Mesendoderm (in vitro differentiated cells): Measurements from ENCODE around the gene COQ8B.
"Not testable (repeated sequence)": the region's sequence is repeated elsewhere in the genome, so short reads cannot be mapped to it uniquely, and the experiment has no call there.

ENCODE experiments used
- DNase-seq: peaks from one replicate; pipeline ENCODE4 v3.0.0; 2013
- H2AK5ac ChIP-seq: 2 replicates; pipeline ENCODE4 v1.6.1; 2013; ENCODE audit warnings: low read length, inconsistent platforms
- H2BK120ac ChIP-seq: 2 replicates; pipeline ENCODE4 v1.6.1; 2013; ENCODE audit warnings: low read depth, mild to moderate bottlenecking, low read length, moderate library complexity, mixed read lengths
- H2BK15ac ChIP-seq: replicated peaks from 2 replicates; pipeline ENCODE4 v1.6.1; 2013; ENCODE audit warnings: low read depth, mild to moderate bottlenecking, moderate library complexity
- H2BK5ac ChIP-seq: 2 replicates; pipeline ENCODE4 v1.6.1; 2013; ENCODE audit warnings: low read length, inconsistent platforms
- H3K18ac ChIP-seq: 2 replicates; pipeline ENCODE4 v1.6.1; 2013; ENCODE audit warnings: mild to moderate bottlenecking, low read length, mixed read lengths
- H3K23ac ChIP-seq: one replicate; pipeline ENCODE4 v1.6.1; 2013; ENCODE audit warnings: low read length
- H3K27ac ChIP-seq: 2 replicates; pipeline ENCODE4 v1.5.1; 2013; ENCODE audit warnings: low read depth, mild to moderate bottlenecking, inconsistent platforms, low read length, moderate library complexity
- H3K27me3 ChIP-seq: 2 replicates; pipeline ENCODE4 v1.6.1; 2013; ENCODE audit warnings: low read length, control low read depth, mild to moderate bottlenecking, inconsistent platforms; ENCODE audit not compliant: insufficient read depth, poor library complexity
- H3K36me3 ChIP-seq: 2 replicates; pipeline ENCODE4 v1.6.1; 2013; ENCODE audit warnings: low read length, inconsistent platforms; ENCODE audit not compliant: control insufficient read depth, insufficient read depth
- H3K4ac ChIP-seq: one replicate; pipeline ENCODE4 v1.6.1; 2013; ENCODE audit warnings: low read depth, mild to moderate bottlenecking, low read length, moderate library complexity
- H3K4me1 ChIP-seq: 2 replicates; pipeline ENCODE4 v1.6.1; 2013; ENCODE audit warnings: low read depth, low read length, inconsistent platforms; ENCODE audit not compliant: control insufficient read depth
- H3K4me2 ChIP-seq: 2 replicates; pipeline ENCODE4 v1.6.1; 2013; ENCODE audit warnings: low read length
- H3K4me3 ChIP-seq: 2 replicates; pipeline ENCODE4 v1.5.1; 2013; ENCODE audit warnings: mild to moderate bottlenecking, low read length
- H3K56ac ChIP-seq: one replicate; pipeline ENCODE4 v1.6.1; 2013; ENCODE audit warnings: low read length
- H3K79me1 ChIP-seq: 2 replicates; pipeline ENCODE4 v1.6.1; 2013; ENCODE audit warnings: low read length, inconsistent platforms
- H3K79me2 ChIP-seq: 2 replicates; pipeline ENCODE4 v1.6.1; 2013; ENCODE audit warnings: mild to moderate bottlenecking, low read length; ENCODE audit not compliant: control insufficient read depth, insufficient read depth
- H3K9ac ChIP-seq: 2 replicates; pipeline ENCODE4 v1.6.1; 2013; ENCODE audit warnings: low read length, inconsistent platforms
- H4K5ac ChIP-seq: one replicate; pipeline ENCODE4 v1.6.1; 2013; ENCODE audit warnings: low read length
- H4K8ac ChIP-seq: one replicate; pipeline ENCODE4 v1.6.1; 2013; ENCODE audit warnings: low read depth, mild to moderate bottlenecking, control low read depth, low read length, moderate library complexity
- WGBS: extraction: QIAGEN DNeasy Blood & Tissue Kit; methylation state at CpG from one replicate; pipeline ENCODE4 v1.1.7; 2013; ENCODE audit warnings: low lambda C conversion rate, missing lambda C conversion rate; ENCODE audit not compliant: insufficient coverage; ENCODE audit errors: extremely low coverage; 5-methylcytosine and 5-hydroxymethylcytosine counted together

COQ8B gene

GRCh38 chr19:40659116-40659515, 57.6 kb downstream of the COQ8B start:
- Histone ChIP-seq H3K4me2 (no peak overlapping the region), H3K36me3 (no peaks in the 10 kb centered on the region), H2BK15ac (no peak overlapping the region), H2BK120ac (no peak overlapping the region), H3K4ac (no peak overlapping the region), H2AK5ac (no peak overlapping the region), H3K18ac (no peak overlapping the region), H3K4me3 (no peak overlapping the region), H4K8ac (no peak overlapping the region), H3K27ac (no peak overlapping the region), H2BK5ac (no peak overlapping the region), H3K79me2 (no peaks in the 10 kb centered on the region), H3K56ac (no peak overlapping the region), H3K4me1 (no peaks in the 10 kb centered on the region), H3K27me3 (no peaks in the 10 kb centered on the region), H3K9ac (no peak overlapping the region), H4K5ac (no peak overlapping the region), H3K23ac (no peak overlapping the region), H3K79me1 (no peaks in the 10 kb centered on the region)
- no peak for DNase-seq
- no CpG with 5 or more reads among the region's 5 CpGs for WGBS

GRCh38 chr19:40658031-40658430, 58.7 kb downstream of the COQ8B start:
- Histone ChIP-seq H2BK5ac (no peak overlapping the region), H3K27ac (no peak overlapping the region), H3K18ac (no peak overlapping the region), H4K8ac (no peak overlapping the region), H3K36me3 (no peaks in the 10 kb centered on the region), H3K4me2 (no peak overlapping the region), H3K56ac (no peak overlapping the region), H3K79me1 (no peaks in the 10 kb centered on the region), H3K23ac (no peak overlapping the region), H2AK5ac (no peak overlapping the region), H4K5ac (no peak overlapping the region), H3K4me3 (no peak overlapping the region), H3K79me2 (no peaks in the 10 kb centered on the region), H2BK15ac (no peak overlapping the region), H3K4me1 (no peaks in the 10 kb centered on the region), H3K9ac (no peak overlapping the region), H3K27me3 (no peaks in the 10 kb centered on the region), H3K4ac (no peak overlapping the region), H2BK120ac (no peak overlapping the region)
- DNase-seq = no peak
- no CpG with 5 or more reads among the region's 8 CpGs for WGBS

- H3K27ac ChIP-seq, H2BK120ac ChIP-seq, DNase-seq, H3K36me3 ChIP-seq, H3K79me2 ChIP-seq, H4K8ac ChIP-seq, H3K4me3 ChIP-seq, H2BK15ac ChIP-seq, H3K4me2 ChIP-seq, H3K79me1 ChIP-seq, H3K56ac ChIP-seq, H4K5ac ChIP-seq, H3K18ac ChIP-seq, H3K27me3 ChIP-seq, H3K23ac ChIP-seq, H2AK5ac ChIP-seq, H2BK5ac ChIP-seq, H3K9ac ChIP-seq, H3K4me1 ChIP-seq, H3K4ac ChIP-seq: not testable (repeated sequence)
- WGBS = no CpG with 5 or more reads among the region's 7 CpGs
Observed at GRCh38 chr19:40655684-40656083, 61.0 kb downstream of the COQ8B start.

GRCh38 chr19:40652303-40652702, 64.4 kb downstream of the COQ8B start:
- H2BK5ac ChIP-seq, H3K23ac ChIP-seq, H3K36me3 ChIP-seq, H3K18ac ChIP-seq, H3K9ac ChIP-seq, H3K4me2 ChIP-seq, H3K27ac ChIP-seq, H4K8ac ChIP-seq, H3K79me1 ChIP-seq, H3K4ac ChIP-seq, H3K56ac ChIP-seq, H2BK120ac ChIP-seq, H3K79me2 ChIP-seq, H3K4me3 ChIP-seq, H3K4me1 ChIP-seq, DNase-seq, H3K27me3 ChIP-seq, H2AK5ac ChIP-seq, H4K5ac ChIP-seq, H2BK15ac ChIP-seq: not testable (repeated sequence)
- WGBS = no CpG with 5 or more reads among the region's 11 CpGs

GRCh38 chr19:40650749-40651305, 65.9 kb downstream of the COQ8B start:
- no peak for DNase-seq
- no peak overlapping the region for H3K18ac ChIP-seq

More at GRCh38 chr19:40650749-40651305, 65.9 kb downstream of the COQ8B start:
- no CpG with 5 or more reads among the region's 8 CpGs for WGBS
- Histone ChIP-seq H2AK5ac (no peak overlapping the region), H3K9ac (no peak overlapping the region), H3K79me1 (no peaks in the 10 kb centered on the region), H3K4me2 (no peak overlapping the region), H3K4ac (no peak overlapping the region), H3K27me3 (no peaks in the 10 kb centered on the region), H4K8ac (no peak overlapping the region), H3K27ac (no peak overlapping the region), H3K23ac (no peak overlapping the region), H2BK120ac (no peak overlapping the region), H3K4me3 (no peak overlapping the region), H4K5ac (no peak overlapping the region), H3K4me1 (no peaks in the 10 kb centered on the region), H2BK15ac (no peak overlapping the region), H3K36me3 (no peaks in the 10 kb centered on the region), H3K79me2 (no peaks in the 10 kb centered on the region), H2BK5ac (no peak overlapping the region), H3K56ac (no peak overlapping the region)
